Measurements from ENCODE around the gene TSPAN9.

The TSPAN9 gene

GRCh38 chr12:3196488-3196887, 119.3 kb downstream of the TSPAN9 start:
- WGBS, 2 experiments: 68 to 76% methylated on average over 1 of the region's 1 CpG
- no peaks in the 10 kb centered on the region for H3K9me3 ChIP-seq (ENCODE audit: control insufficient read depth, low read length)
- no peak overlapping the region for H3K4me3 ChIP-seq (ENCODE audit: insufficient read depth, low read depth, low read length)
- H3K36me3 ChIP-seq (ENCODE audit: control insufficient read depth, insufficient read depth, low read length): no peaks in the 10 kb centered on the region
- peaks cover 12% of the 10 kb centered on the region for H3K4me1 ChIP-seq (ENCODE audit: control insufficient read depth, insufficient read depth, low read length)
- H3K27ac ChIP-seq (ENCODE audit: insufficient read depth, low read depth, low read length, poor library complexity, severe bottlenecking): no peak overlapping the region
- peaks cover 30% of the 10 kb centered on the region for H3K27me3 ChIP-seq (ENCODE audit: control insufficient read depth, insufficient read depth, low read length, poor library complexity, severe bottlenecking)

GRCh38 chr12:3197131-3197818, 120.1 kb downstream of the TSPAN9 start:
- no peaks in the 10 kb centered on the region for H3K9me3 ChIP-seq (ENCODE audit: control insufficient read depth, low read length)
- no peaks in the 10 kb centered on the region for H3K36me3 ChIP-seq (ENCODE audit: control insufficient read depth, insufficient read depth, low read length)
- H3K27ac ChIP-seq (ENCODE audit: insufficient read depth, low read depth, low read length, poor library complexity, severe bottlenecking): no peak overlapping the region
- no peak overlapping the region for H3K4me3 ChIP-seq (ENCODE audit: insufficient read depth, low read depth, low read length)
- WGBS, 2 experiments: 76% methylated on average over 8 of the region's 8 CpGs
- peaks cover 38% of the 10 kb centered on the region for H3K27me3 ChIP-seq (ENCODE audit: control insufficient read depth, insufficient read depth, low read length, poor library complexity, severe bottlenecking)
- H3K4me1 ChIP-seq (ENCODE audit: control insufficient read depth, insufficient read depth, low read length): peaks cover 20% of the 10 kb centered on the region

GRCh38 chr12:3199551-3200031, 122.4 kb downstream of the TSPAN9 start:
- WGBS, 2 experiments: 2 to 3% methylated on average over 45 of the region's 45 CpGs
- Histone ChIP-seq H3K27me3 (ENCODE audit: control insufficient read depth, insufficient read depth, low read length, poor library complexity, severe bottlenecking) (peaks cover 44% of the 10 kb centered on the region), H3K27ac (ENCODE audit: insufficient read depth, low read depth, low read length, poor library complexity, severe bottlenecking) (no peak overlapping the region)

GRCh38 chr12:3200032-3200617, 122.9 kb downstream of the TSPAN9 start:
- H3K36me3 ChIP-seq (ENCODE audit: control insufficient read depth, insufficient read depth, low read length): no peaks in the 10 kb centered on the region
- WGBS, 2 experiments: 0% methylated on average over 49 of the region's 49 CpGs

More at GRCh38 chr12:3199551-3200031, 122.4 kb downstream of the TSPAN9 start:
- no peaks in the 10 kb centered on the region for H3K9me3 ChIP-seq (ENCODE audit: control insufficient read depth, low read length)
- H3K36me3 ChIP-seq (ENCODE audit: control insufficient read depth, insufficient read depth, low read length): no peaks in the 10 kb centered on the region
- peak overlapping the region; percentile 55 for H3K4me3 ChIP-seq (ENCODE audit: insufficient read depth, low read depth, low read length)
- H3K4me1 ChIP-seq (ENCODE audit: control insufficient read depth, insufficient read depth, low read length): peaks cover 28% of the 10 kb centered on the region

GRCh38 chr12:3200814-3201233, 123.6 kb downstream of the TSPAN9 start:
- Histone ChIP-seq H3K36me3 (ENCODE audit: control insufficient read depth, insufficient read depth, low read length) (no peaks in the 10 kb centered on the region), H3K27ac (ENCODE audit: insufficient read depth, low read depth, low read length, poor library complexity, severe bottlenecking) (no peak overlapping the region), H3K4me1 (ENCODE audit: control insufficient read depth, insufficient read depth, low read length) (peaks cover 40% of the 10 kb centered on the region), H3K9me3 (ENCODE audit: control insufficient read depth, low read length) (no peaks in the 10 kb centered on the region), H3K4me3 (ENCODE audit: insufficient read depth, low read depth, low read length) (peak overlapping the region; percentile 55), H3K27me3 (ENCODE audit: control insufficient read depth, insufficient read depth, low read length, poor library complexity, severe bottlenecking) (peaks cover 44% of the 10 kb centered on the region)
- WGBS, 2 experiments: 1% methylated on average over 41 of the region's 41 CpGs

More at GRCh38 chr12:3200032-3200617, 122.9 kb downstream of the TSPAN9 start:
- Histone ChIP-seq H3K4me3 (ENCODE audit: insufficient read depth, low read depth, low read length) (peak overlapping the region; percentile 55), H3K27me3 (ENCODE audit: control insufficient read depth, insufficient read depth, low read length, poor library complexity, severe bottlenecking) (peaks cover 44% of the 10 kb centered on the region), H3K4me1 (ENCODE audit: control insufficient read depth, insufficient read depth, low read length) (peaks cover 34% of the 10 kb centered on the region), H3K9me3 (ENCODE audit: control insufficient read depth, low read length) (no peaks in the 10 kb centered on the region), H3K27ac (ENCODE audit: insufficient read depth, low read depth, low read length, poor library complexity, severe bottlenecking) (no peak overlapping the region)

GRCh38 chr12:3201339-3202051, 124.3 kb downstream of the TSPAN9 start:
- WGBS, 2 experiments: 29 to 36% methylated on average over 10 of the region's 10 CpGs
- Histone ChIP-seq H3K4me1 (ENCODE audit: control insufficient read depth, insufficient read depth, low read length) (peaks cover 42% of the 10 kb centered on the region), H3K27ac (ENCODE audit: insufficient read depth, low read depth, low read length, poor library complexity, severe bottlenecking) (no peak overlapping the region), H3K36me3 (ENCODE audit: control insufficient read depth, insufficient read depth, low read length) (no peaks in the 10 kb centered on the region), H3K4me3 (ENCODE audit: insufficient read depth, low read depth, low read length) (peak overlapping the region; percentile 55), H3K27me3 (ENCODE audit: control insufficient read depth, insufficient read depth, low read length, poor library complexity, severe bottlenecking) (peaks cover 44% of the 10 kb centered on the region), H3K9me3 (ENCODE audit: control insufficient read depth, low read length) (no peaks in the 10 kb centered on the region)

GRCh38 chr12:3202096-3202495, 124.9 kb downstream of the TSPAN9 start:
- Histone ChIP-seq H3K9me3 (ENCODE audit: control insufficient read depth, low read length) (no peaks in the 10 kb centered on the region), H3K36me3 (ENCODE audit: control insufficient read depth, insufficient read depth, low read length) (no peaks in the 10 kb centered on the region), H3K27me3 (ENCODE audit: control insufficient read depth, insufficient read depth, low read length, poor library complexity, severe bottlenecking) (peaks cover 44% of the 10 kb centered on the region), H3K27ac (ENCODE audit: insufficient read depth, low read depth, low read length, poor library complexity, severe bottlenecking) (no peak overlapping the region), H3K4me3 (ENCODE audit: insufficient read depth, low read depth, low read length) (no peak overlapping the region), H3K4me1 (ENCODE audit: control insufficient read depth, insufficient read depth, low read length) (peaks cover 48% of the 10 kb centered on the region)
- 75 to 77% methylated on average over 11 of the region's 11 CpGs for WGBS, 2 experiments

- 27 to 28% methylated on average over 8 of the region's 8 CpGs for WGBS, 2 experiments
- Histone ChIP-seq H3K36me3 (ENCODE audit: control insufficient read depth, insufficient read depth, low read length) (no peaks in the 10 kb centered on the region), H3K4me1 (ENCODE audit: control insufficient read depth, insufficient read depth, low read length) (peaks cover 56% of the 10 kb centered on the region), H3K9me3 (ENCODE audit: control insufficient read depth, low read length) (no peaks in the 10 kb centered on the region), H3K27me3 (ENCODE audit: control insufficient read depth, insufficient read depth, low read length, poor library complexity, severe bottlenecking) (peaks cover 44% of the 10 kb centered on the region), H3K27ac (ENCODE audit: insufficient read depth, low read depth, low read length, poor library complexity, severe bottlenecking) (no peak overlapping the region), H3K4me3 (ENCODE audit: insufficient read depth, low read depth, low read length) (no peak overlapping the region)
Measured at GRCh38 chr12:3202734-3203446, 125.7 kb downstream of the TSPAN9 start.

GRCh38 chr12:3203713-3204112, 126.5 kb downstream of the TSPAN9 start:
- no peaks in the 10 kb centered on the region for H3K36me3 ChIP-seq (ENCODE audit: control insufficient read depth, insufficient read depth, low read length)
- no peak overlapping the region for H3K27ac ChIP-seq (ENCODE audit: insufficient read depth, low read depth, low read length, poor library complexity, severe bottlenecking)
- H3K9me3 ChIP-seq (ENCODE audit: control insufficient read depth, low read length): no peaks in the 10 kb centered on the region
- H3K4me3 ChIP-seq (ENCODE audit: insufficient read depth, low read depth, low read length): no peak overlapping the region
- peaks cover 42% of the 10 kb centered on the region for H3K27me3 ChIP-seq (ENCODE audit: control insufficient read depth, insufficient read depth, low read length, poor library complexity, severe bottlenecking)
- 71 to 77% methylated on average over 2 of the region's 2 CpGs for WGBS, 2 experiments
- H3K4me1 ChIP-seq (ENCODE audit: control insufficient read depth, insufficient read depth, low read length): peaks cover 63% of the 10 kb centered on the region

Measured in ectodermal cell (in vitro differentiated cells).